HG03432 (cell line): Measurements from ENCODE around the gene TTYH2.

Source experiments
- ATAC-seq: cut with Tn5 transposase; IDR thresholded peaks from one replicate; pipeline ENCODE4 v1.9.1; 2021; ENCODE audit warnings: mild to moderate bottlenecking, moderate library complexity; ENCODE audit not compliant: unreplicated experiment

Gene TTYH2

DNA sequence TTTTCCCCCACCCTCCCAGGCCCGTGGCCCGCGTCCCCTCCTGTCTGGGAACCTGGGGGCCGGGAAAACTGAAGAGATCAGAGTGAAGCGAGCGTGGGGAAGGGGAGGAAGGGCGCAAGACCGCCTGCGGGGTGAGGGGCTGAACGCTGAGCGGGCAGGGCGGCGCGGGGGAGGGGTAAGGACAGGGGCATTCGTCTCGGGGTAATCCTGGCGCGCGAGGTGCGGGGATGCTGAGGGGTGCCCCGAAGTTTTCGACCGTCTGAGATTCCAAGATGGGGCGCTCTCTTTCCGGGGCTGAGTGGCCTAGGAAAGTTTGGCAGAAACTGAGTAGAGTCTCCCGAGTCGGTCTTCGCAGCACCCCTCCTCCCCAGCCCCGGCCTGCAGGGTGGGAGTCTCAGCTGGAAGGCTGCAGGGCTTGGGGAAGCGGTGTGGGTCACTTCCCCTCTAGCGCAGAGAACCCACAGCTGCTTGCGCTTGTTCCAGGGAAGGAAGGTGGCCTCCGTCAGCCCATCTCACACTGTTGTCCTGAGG is 555 bp downstream of the TTYH2 start:
- ATAC-seq: no peak

DNA sequence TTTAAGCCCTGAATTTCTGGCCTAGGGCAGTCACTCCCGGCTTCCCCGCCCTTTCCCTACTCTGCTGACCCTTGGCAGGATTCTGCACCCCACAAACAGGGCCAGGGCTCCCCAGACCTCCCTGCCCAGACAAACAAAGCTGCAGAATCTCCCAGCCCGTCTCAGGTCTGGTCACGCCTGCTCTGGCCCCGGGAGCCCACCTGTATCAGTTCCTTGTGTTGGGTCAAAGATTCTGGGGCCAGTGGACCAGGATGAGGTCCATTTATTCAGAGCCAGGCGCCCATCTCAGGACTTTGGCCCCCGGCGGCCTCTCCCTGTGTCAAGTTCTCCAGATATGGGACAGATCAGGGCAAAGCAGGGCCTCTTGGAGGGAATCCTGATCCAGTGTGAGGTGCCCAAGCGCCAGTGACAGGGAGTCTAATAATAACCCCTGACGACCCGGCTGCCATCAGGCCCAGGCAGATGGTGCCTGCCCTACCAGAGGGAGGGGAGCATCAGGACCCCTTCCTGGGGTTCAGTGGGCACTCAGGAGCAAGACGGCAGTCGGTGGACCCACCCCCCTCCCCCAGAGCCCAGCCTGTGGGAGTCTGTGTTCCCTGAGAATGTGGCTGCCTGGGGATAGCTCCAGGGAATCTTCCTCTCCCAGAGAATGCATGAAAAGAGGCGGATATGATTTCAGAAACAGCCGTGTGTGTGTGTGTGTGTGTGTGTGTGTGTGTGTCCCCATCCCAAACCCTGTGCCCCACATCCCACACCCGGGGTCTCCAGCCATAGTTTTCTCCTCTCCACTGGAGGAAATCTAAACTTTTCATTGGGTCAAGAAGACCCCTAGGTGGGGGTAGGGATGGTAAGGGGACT is 1.3 kb downstream of the TTYH2 start:
- ATAC-seq: no peak

DNA sequence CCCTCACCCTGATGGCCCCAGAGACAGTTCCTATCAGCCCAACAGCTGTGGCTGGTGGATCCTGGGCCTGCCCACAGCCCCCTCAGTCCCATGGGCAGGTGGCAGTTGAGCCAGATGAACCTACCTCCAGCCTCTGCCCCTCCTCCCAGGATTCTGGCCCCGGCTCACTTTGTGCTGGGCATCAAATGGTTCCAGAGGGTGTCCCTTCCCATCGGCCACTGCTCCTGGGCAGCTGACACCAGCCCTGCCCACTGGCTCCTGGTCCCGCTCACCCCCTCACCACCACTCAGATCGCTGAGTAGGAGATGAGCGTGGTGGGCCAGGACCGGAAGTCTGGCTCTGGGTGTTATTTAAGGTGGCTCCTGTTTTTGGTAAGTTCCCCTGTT is 2.0 kb downstream of the TTYH2 start:
- no peak for ATAC-seq

DNA sequence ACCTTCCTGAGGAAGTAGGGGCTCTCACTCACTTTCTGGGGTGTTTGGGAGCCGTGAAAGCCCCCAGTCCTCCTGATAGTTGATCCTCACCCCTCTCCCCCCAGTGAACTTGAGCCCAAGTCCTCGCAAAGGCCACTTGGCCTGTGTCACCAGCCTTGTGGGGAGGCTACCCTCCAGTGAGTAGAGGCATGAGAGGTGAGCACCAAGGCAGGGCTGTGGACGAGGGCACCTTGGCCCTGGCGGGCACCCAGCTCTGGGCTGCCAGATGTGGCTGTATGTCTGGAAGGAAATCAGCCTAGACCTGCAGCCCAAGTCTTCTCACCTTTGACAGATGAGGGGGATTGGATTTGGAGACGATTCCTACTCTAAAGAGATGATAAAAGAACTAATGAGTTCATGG is 3.1 kb downstream of the TTYH2 start:
- no peak for ATAC-seq

DNA sequence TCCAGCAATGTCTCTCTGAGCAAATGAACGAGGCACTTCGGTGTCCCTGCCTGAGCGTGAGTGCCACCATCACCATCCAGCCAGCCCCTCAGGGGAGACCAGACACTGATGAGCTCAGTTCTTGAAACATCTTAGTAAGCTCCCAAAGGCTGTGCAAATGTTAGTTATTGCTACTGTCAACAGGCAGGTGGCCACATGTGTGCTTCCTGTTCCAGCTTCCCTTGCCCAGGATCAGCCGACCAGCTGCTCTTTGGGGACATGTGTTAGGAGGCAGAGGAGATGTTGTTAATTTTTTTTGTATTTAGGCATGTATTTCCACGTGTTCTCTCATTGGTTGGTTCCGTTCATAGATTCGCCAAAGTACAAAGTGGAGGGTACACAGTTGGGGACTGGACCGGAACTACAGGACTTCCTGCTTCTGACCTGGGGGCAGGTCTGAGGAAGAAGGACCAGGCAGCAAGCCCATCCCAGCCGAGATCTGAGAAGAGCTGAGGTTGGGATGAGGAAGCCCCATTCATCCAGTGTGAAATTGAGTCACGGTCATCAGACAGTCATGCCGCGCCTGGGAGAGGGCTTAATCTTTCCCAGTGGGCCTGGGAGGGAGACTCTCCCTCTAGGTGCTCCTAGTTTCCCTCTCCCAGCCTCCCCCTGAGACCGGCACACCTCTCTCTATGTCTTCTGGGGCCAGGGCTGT is 3.8 kb downstream of the TTYH2 start:
- ATAC-seq: no peak

DNA sequence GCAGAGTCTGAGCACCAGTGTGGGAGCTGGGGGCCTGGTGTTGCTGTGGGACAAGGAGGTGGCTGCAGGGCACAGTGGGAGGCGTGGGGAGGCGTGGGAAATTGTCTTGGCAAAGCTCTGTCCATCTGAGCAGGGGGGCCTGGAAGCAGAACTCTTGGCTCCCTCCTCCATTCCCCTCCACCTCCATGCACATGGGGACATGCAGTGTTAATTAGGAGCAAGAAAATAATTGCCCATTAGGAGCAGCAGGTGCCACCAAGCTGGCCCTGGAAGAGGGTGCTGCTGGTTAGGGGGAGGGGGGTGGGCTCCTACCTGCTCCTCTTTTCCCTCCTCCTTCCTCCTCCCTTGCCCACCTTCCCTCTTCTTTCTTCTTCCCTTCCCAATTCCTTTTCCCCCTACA is 4.5 kb downstream of the TTYH2 start:
- no peak for ATAC-seq

DNA sequence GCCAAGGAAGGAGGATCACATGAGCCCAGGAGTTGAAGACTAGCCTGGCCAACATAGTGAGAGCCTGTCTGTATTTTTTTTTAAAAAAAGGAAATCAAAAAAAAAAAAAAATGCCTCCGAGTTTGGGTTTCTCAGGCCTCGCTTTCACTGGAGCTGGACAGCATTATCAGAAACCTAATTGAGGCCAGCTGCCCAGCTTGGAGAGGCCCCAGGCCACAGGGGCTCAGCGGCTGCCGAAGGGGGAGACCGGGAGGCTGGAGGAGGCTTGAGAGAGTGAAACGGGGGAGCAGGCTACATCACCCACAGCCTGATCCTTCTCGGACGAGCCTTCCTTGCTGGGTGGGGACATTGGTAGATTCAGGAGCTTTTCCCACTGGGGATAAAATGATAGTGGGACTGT is 5.1 kb downstream of the TTYH2 start:
- ATAC-seq: no peak

DNA sequence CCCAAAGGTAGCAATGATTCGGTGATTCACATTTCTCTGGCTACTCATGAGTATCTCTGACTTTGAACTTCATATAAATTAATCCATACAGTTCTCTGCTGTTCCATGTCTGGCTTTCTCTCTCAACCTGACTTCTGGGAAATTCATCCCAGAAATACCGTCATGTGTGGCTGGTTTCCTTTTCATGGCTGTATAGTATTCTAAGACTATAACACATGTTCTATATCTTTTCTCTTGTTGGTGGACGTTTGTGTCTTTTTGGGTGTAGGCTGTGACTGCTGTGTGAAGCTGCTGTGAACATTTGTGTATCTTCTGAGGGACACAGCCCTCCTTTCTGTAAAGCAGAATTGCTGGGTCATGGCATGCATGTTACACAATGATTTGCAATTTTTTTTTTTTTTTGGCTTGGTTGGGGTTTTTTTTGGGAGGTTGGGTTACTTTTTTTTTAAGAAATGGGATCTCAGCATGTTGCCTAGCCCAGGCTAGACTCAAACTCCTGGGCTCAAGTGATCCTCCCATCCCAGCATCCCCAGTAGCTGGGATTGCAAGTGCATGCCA is 6.3 kb downstream of the TTYH2 start:
- no peak for ATAC-seq

DNA sequence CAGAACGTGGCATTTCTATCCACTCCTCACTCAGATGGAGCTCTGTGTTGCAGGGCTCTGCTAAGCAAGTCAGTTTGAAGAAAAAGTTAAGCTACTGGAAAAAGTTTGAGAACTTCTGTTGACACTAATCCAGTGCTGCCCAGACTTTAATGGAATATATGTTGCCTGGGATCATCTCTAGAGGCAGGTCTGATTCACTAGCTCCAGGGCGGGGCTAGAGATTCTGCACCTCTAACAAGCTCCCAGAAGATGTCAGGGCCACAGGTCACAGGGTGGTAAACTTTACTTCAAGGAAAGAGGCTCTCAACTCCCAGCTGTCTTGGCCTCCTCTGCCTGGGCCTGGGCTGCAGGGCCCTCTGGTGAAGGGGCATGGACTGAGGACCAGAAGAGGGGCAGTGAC is 6.8 kb downstream of the TTYH2 start:
- no peak for ATAC-seq

DNA sequence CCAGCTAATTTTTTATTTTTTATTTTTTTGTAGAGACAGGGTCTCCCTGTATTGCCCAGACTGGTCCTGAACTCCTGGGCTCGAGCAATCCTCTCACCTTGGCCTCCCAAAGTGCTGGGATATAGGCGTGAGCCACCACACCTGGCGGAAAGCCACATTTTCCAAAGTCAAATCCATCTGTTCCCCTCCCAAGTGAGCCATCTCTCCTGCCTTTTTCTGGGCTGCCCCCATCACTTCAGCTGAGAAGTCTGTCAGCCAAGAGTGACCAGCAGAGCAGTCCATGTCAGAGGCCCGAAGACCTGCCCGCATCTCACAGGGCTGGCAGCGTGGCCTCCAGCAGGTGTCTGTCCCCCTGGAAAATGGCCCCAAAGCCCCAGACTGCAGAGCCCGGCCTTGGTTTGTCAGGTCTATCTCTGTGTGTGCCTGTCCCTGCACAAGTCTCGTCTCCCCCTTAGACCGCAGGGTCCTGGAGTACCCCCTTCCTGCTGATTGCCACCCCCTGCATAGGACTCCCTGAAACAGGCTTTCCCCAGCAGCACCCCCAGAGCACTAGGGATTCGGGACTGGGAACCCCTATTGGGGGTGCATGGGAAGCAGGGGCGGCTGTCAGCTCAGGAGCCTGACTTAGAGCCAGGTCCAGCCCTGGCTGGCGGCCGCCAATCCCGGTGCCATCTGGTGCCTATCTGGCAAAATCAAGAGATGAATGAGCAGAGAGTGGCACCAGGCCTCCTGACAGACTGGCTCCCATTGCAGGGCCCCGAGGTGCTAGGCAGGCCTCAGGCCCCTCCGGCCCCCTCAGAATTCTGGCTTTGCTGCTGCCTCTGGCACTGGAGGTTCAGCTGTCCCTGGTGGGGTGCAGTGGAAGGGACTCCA is 7.8 kb downstream of the TTYH2 start:
- no peak for ATAC-seq

DNA sequence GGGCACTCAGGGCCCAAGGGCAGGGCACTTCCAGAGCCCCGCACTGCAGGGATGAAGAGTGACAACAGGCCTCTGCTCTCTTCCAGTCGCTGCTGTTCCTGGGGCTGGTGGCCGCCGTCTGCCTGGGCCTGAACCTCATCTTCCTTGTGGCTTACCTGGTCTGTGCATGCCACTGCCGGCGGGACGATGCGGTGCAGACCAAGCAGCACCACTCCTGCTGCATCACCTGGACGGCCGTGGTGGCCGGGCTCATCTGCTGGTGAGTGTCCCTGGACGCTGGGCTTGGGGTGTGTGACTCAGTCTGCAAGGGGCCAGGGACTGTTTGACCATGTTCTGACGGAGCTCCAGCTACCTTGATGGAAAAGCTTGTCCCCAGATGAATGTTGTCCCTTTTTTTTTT is 9.0 kb downstream of the TTYH2 start:
- no peak for ATAC-seq

DNA sequence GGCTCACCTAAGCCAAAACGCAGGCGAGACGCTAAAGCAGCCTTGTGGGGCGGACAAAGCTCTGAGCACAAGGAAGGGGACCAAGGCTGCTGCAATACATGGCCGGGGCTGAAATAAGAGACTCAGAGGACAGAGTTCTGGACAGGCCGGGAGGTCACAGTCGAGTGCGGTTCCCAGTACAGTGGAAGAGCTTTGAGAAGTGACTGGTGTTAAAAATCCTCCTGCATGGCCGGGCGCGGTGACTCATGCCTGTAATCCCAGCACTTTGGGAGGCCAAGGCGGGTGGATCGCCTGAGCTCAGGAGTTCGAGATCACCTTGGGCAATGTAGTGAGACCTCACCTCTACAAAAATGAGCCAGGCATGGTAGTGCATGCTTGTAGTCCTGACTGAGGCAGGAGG is 10.5 kb downstream of the TTYH2 start:
- no peak for ATAC-seq

DNA sequence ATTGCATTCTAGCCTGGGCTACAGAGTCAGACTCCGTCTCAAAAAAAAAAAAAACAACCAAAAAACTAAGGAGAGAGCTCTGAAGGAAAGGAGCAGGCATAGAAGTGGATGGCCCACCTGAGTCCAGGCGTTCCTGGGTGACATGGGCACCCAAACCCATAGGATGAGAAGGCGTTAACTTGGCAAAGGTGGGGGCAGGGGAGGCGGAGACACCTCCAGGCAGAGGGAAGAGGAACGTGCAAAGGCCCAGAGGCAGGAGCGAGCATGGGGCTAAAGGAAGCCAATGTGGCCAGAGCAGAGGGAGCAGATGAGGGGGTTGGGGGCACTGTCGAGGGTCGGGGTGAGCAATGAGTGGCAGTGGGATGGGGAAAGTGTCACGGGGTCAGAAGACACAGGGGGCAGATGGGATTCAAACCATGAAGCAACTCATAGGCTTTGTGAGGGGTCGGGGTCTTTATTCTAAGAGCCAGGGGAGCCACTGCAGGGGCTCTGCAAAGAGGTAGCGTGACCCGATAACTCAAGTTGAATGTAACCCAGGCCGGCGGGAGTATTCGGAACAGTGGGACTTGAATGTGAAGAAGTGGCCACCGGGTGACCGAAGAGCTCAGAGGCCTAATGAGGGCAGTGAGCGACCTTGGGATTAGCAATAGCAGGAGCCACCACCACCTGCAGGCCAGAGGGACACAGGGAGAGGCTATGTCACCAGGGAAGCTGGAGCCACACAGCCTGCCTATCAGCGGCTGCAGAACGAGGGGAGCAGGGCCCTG is 11.8 kb downstream of the TTYH2 start:
- no peak for ATAC-seq

DNA sequence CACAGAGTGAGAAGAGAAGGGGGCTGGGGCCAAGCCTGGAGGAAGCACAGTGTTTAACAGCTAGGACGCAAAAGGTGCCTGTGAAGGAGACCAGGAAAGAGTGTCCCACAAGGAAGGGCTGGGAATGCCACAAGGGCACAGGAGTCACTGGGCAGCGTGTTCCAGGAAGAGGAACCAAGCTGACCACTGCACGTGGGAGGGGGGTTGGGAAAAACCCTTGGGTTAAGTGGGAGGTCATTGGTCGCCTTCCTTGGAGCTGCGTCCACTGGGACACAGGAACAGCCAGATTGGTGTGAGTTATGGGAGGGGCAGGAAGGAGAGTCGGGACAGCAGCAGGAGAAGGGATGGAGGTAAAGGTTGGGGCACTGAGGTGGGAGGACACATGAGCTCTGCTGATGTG is 12.9 kb downstream of the TTYH2 start:
- no peak for ATAC-seq

DNA sequence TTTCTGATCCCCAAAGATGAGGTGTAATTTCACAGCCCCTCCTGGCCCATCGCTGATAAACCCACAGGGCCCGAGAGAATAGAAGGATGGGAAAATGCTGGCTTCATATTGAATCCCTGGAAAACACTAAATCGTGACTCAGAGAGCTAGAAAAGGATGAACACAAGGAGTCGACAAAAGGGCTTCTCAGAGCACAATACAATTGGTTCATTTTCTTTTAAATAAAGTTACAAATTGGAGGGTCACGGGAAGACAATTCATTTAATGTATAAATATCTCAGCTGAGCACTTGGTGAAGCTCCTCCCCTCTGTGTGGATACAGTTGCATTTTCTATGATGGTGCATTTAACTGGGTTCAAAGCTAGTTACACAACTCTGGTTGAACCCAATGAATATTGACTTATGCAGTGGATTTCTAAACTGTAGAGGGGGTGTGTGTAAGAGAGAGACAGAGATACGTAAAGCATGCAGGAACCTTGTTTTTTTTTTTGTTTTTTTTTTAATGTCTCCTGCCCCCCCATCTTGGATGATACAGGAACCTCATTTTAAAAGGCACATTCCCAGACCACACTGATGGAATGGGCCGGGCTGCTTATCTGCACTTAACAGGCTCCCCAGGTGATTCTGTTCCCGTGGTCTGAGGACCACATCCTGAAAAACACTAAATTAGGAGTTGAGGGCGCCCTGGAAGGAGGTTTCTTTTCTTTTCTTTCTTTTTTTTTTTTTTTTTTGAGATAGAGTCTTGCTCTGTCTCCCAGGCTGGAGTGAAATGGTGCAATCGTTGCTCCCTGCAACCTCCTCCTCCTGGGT is 14.1 kb downstream of the TTYH2 start:
- ATAC-seq: no peak

DNA sequence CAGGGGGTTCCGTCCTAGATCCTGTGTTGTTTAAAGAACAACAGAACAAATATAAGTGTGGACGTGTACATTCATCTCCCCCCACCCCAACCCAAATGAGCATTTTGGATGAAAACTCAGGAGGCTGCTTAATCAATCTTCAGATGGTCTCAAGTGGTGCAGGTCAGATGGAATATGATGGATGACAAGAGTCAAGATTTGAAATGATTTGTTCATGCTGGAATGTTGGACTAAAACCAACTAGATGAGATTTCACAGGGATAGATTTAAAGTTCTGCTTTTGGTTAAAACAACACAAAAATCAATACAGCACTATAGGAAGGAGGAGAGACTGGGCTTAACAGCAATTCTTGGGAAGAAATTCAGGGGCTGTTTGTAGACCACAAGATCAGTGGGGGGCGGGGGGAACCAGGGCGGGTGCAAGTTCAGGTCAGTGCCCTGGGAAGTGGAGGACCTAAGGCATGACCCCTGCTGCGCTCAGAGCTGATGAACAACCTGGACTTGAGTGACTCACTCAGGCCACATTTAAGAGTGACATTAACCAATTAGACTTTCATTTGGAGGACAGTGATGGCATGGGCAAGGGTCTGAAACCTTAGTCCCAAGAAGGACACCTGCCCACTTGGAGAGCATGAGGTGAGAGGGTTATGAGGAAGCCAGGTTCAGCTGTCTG is 15.1 kb downstream of the TTYH2 start:
- ATAC-seq: no peak

DNA sequence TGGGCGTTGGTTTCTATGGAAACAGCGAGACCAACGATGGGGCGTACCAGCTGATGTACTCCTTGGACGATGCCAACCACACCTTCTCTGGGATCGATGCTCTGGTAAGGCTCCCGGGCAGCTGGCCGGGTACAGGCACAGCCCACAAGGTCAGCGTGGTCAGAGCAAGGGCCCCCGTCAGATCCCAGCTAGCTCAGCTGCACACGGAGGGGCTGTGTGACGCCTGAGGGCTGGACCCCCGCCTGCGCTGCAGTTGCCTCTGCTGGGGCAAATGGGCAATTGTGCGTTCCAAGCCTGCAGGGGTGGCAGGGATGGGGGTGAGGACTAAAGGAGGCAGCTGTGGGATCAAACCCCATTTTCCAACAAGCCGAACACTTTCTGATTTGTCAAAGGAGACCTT is 17.5 kb downstream of the TTYH2 start:
- no peak for ATAC-seq

DNA sequence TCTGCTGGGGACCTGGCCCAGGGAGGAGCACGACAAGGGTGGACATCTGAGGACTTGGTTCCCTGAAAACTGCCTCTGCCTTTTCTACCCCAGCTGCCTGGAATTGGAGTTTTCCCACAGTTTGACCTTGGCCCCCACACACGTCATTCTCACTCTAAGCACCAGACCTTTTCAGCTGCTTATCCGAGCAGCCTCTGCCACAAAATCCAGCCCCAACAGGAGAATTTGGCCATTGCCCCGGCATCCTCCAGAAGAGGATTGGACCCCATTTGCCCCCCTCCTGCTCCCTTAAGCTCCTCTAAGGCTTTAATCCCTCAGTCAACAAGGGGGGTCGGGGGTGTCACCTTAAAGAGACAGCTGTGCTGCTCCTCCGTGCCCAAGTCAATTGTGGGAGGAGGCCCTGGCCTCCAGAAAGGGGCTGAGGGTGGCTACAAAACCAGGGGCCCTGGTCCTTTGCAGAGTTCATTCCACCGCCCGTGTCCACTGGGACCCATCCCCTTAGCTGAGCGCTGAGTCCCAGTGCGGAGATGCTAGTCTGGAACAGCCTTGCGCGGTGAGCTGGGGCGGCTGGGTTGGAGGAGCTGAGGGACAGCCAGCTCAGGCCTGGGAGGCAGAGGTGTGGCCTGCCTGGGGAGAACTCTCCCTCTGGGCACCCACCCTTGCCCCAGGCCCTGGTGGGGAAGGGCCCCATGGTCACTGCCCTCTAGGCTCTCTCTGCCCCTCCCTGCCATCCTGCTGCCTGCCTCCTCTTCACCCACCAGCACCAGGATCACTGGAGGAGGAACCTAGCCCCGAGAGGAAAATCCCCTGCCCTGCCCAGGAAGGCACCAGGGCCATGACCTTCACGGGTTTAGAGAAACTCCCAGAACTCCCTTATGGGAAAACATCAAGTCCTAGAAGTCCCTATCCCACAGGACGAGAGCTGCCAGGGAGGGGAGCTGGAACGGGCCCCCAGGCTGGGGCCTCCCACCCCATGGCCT is 18.8 kb downstream of the TTYH2 start:
- no peak for ATAC-seq
